HAP-1 (cell line): ENCODE data around the gene MTG2.

Source experiments
- DNase-seq, 2 experiments: peaks; one replicate each; pipeline ENCODE4 v3.0.0-alpha.2; 2016 to 2020; ENCODE audit warnings: low spot score in 2 of 2
- H3K27me3 ChIP-seq: fragments of 250-450 bp; sonication (Bioruptor Pico); 2 replicates; pipeline ENCODE4 v1.5.1; 2020; ENCODE audit warnings: low read depth, mild to moderate bottlenecking, moderate library complexity
- H3K36me3 ChIP-seq: fragments of 250-450 bp; sonication (Bioruptor Pico); replicated peaks from 2 replicates; pipeline ENCODE4 v1.5.1; 2020; ENCODE audit warnings: mild to moderate bottlenecking
- H3K4me1 ChIP-seq: fragments of 250-450 bp; sonication (Bioruptor Pico); 2 replicates; pipeline ENCODE4 v1.5.1; 2020; ENCODE audit warnings: mild to moderate bottlenecking
- H3K4me3 ChIP-seq: fragments of 250-450 bp; sonication (Bioruptor Pico); 2 replicates; pipeline ENCODE4 v1.5.1; 2020; ENCODE audit warnings: mild to moderate bottlenecking, moderate library complexity
- H3K9me3 ChIP-seq: fragments of 250-450 bp; sonication (Bioruptor Pico); 2 replicates; pipeline ENCODE4 v1.5.1; 2020; ENCODE audit warnings: mild to moderate bottlenecking, moderate library complexity
- in situ Hi-C: fragments of 300-500 bp; cut with MboI; formaldehyde crosslinking; loops from 3 replicates; pipeline ENCODE4 v1.14.3; 2020; ENCODE audit warnings: low sequenced_read_pairs, inconsistent platforms, mixed read lengths

Gene MTG2

GRCh38 chr20:62234339-62234738, 51.5 kb downstream of the MTG2 start:
- DNase-seq, result no peak
- Histone ChIP-seq H3K27me3 (no peaks in the 10 kb centered on the region), H3K4me1 (peaks cover 6% of the 10 kb centered on the region; the same call in 1 of the 2 replicates), H3K4me3 (no peak overlapping the region), H3K9me3 (no peaks in the 10 kb centered on the region), H3K36me3 (no peaks in the 10 kb centered on the region)
- in situ Hi-C loops, result no loop called here

DNA sequence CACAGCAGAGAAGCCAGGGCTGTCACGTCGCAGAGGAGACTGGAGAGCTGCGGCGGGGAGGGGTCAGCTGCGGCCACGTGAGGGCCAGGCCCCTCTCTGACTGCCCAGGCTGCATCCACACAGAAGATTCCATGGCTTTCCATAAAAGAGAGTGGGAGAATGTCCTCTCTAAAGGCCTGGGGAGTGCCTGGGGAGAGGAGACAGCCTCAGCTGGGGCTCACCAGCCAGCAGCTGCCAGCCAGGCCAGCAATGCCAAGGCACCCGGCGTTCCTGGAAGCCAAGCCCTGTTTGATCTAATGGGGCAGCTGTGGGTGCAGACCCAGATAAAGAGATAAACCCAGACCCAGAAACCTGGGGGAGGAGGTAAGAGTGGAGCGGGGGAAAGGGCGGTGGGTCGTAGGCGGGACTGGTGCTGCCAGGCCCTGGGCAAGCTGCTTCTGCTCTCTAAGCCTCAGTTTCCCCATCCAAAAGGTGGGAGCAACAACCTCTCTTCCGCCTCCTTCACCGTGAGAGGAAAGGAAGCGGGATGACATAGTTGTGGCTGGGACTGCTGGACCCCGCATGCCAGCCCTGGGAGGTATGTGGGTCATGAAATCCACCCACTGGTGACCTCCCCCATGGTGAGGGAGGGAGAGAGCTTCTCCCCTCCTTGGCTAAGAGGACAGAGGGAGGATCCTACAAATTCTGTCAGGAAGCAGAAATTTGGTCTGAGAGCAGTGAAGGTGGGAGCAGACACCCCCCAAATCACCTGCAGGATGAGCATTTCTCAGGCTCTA, 52.4 kb downstream of the MTG2 start:
- DNase-seq, result no peak
- H3K9me3 ChIP-seq, result no peaks in the 10 kb centered on the region
- H3K4me1 ChIP-seq, result peaks cover 13% of the 10 kb centered on the region
- H3K36me3 ChIP-seq, result no peaks in the 10 kb centered on the region
- no peaks in the 10 kb centered on the region for H3K27me3 ChIP-seq
- in situ Hi-C loops, result no loop called here
- H3K4me3 ChIP-seq, result no peak overlapping the region

- Histone ChIP-seq H3K36me3 (no peaks in the 10 kb centered on the region), H3K4me1 (peaks cover 13% of the 10 kb centered on the region), H3K27me3 (no peaks in the 10 kb centered on the region), H3K4me3 (no peak overlapping the region), H3K9me3 (no peaks in the 10 kb centered on the region)
- DNase-seq, result no peak
- in situ Hi-C loops, result no loop called here
Measured at GRCh38 chr20:62235777-62236157, 52.9 kb downstream of the MTG2 start.

DNA sequence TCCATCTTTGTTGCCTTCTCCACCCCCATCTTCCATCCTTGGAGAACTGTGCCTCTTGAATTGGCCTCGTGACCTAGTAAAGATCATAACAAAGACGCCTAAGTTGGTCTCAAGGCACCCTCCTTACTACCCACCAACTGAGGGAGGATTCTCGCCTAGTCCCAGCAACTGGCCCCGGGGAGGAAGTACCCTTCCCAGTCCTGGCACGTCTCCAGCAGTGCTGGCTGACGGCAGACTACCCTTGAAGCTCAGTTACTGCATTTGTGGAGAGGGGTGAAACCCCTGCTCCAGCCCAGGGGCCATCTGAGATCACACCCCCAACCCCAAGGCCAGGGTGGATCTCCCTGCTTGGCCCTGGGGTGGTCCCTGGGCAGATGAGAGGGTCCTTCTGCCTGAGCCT, 53.4 kb downstream of the MTG2 start:
- no peak overlapping the region for H3K4me3 ChIP-seq
- no peaks in the 10 kb centered on the region for H3K9me3 ChIP-seq
- H3K36me3 ChIP-seq, result no peaks in the 10 kb centered on the region
- no peaks in the 10 kb centered on the region for H3K27me3 ChIP-seq
- H3K4me1 ChIP-seq, result peaks cover 13% of the 10 kb centered on the region
- in situ Hi-C loops, result no loop called here
- DNase-seq, result no peak

- in situ Hi-C loops, result no loop called here
- peak; percentile 62 to 75 for DNase-seq
- no peaks in the 10 kb centered on the region for H3K9me3 ChIP-seq
- no peak overlapping the region for H3K4me3 ChIP-seq
- H3K36me3 ChIP-seq, result peaks cover 4% of the 10 kb centered on the region
- no peaks in the 10 kb centered on the region for H3K27me3 ChIP-seq
- peaks cover 13% of the 10 kb centered on the region for H3K4me1 ChIP-seq
Measured at GRCh38 chr20:62236766-62237513, 54.1 kb downstream of the MTG2 start.

DNA sequence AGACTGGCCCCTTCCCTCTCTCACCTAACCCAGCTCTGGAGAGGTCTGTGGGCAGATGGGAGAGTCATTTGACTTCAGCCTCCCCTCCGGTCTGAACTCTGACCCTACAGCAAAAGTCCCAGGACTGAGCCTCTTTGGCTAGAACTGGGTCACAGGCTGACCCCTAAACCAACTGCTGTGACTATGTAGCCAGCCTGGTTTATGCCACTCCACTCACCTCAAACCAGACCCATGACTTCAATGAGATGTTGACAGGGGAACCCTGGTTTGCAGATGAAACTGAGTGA, 54.6 kb downstream of the MTG2 start:
- in situ Hi-C loops, result no loop called here
- peaks cover 4% of the 10 kb centered on the region for H3K36me3 ChIP-seq
- H3K9me3 ChIP-seq, result no peaks in the 10 kb centered on the region
- no peak overlapping the region for H3K4me3 ChIP-seq
- H3K27me3 ChIP-seq, result no peaks in the 10 kb centered on the region
- peaks cover 13% of the 10 kb centered on the region for H3K4me1 ChIP-seq
- DNase-seq, result no peak

DNA sequence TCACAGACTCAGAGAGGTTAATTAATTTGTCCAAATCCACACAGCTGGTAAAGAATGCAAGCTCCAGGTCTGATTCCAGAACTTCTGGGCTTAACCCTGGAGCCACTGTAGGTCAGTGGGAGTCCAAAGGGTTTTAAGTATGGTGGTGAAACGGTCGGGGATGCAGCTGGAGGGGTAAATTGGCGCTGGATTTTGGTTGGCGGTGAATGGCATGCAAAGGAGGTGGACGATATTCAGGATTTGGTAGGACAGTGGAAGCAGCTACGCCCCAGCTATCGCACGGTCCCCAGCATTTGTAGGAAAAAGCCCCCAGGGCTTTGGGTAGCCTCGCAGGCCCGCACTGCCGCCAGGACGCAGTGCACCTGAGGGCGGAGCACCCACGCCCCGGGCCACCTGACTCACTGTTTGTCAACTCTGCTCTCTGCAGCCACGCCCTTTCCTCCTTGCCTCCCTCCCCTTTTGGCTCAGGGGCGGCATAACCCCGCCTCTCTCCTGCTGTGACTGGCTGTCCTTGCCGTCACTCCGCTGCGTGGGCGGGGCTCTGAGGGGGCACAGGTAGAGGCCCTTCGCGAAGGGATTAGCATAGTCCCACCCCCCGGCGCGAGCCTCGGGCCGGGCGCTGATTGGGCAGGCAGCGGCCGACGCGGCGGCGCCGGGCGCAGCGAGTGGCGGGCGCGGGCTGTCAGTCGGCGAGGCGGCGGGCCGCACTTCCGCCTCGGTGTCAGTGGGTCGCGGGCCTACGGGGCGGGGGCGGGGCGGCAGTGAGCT, 55.2 kb downstream of the MTG2 start, which contains the start of gene OSBPL2:
TSS of gene OSBPL2 (plus strand) at position 721 of the 768 bp plus-strand sequence. CDS start 17,664 bp downstream, outside the sequence.
- Histone ChIP-seq H3K4me1 (peaks cover 13% of the 10 kb centered on the region), H3K9me3 (no peaks in the 10 kb centered on the region), H3K4me3 (peak within 1 kb of the TSS; percentile 58), H3K36me3 (peaks cover 4% of the 10 kb centered on the region), H3K27me3 (no peaks in the 10 kb centered on the region)
- in situ Hi-C loops, result no loop called here
- DNase-seq, result peak; percentile 93 to 99

DNA sequence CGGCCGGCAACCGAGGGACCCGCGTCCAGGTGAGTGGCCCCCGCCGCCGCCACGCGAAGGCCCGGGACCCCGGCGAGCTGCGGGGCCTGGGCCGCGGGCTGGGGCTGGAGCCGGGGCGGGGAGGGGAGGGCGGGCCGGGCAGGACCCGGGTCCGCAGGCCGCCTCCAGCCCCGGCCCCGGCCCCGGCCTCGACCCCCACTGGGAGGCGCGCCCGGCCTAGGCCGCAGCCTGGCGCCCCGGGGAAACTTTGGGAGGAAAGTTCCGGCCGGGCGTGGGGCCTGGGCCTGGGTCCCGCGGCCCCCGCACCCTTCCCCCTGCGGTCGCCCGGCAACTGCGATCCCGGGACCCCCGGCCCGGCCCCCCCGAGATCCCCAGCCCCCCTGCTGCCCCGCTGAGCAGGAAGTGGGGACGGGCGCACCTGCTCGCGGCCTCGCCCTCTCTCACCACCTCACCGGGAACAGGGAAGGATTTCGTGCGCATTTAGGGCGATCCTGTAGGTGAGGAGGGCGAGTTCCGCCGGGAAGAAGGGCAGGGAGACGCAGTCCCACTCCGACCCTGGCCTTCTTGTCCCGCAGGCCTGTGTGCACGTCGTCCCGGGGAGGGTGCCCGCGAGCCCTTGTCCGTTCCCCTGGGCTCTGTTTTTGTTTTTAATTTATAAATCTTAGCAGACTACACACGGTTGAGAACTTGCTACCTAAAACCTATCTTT, 55.9 kb downstream of the MTG2 start:
- in situ Hi-C loops, result no loop called here
- Histone ChIP-seq H3K27me3 (no peaks in the 10 kb centered on the region), H3K9me3 (no peaks in the 10 kb centered on the region), H3K4me3 (peak overlapping the region; percentile 58), H3K36me3 (peaks cover 4% of the 10 kb centered on the region), H3K4me1 (peaks cover 13% of the 10 kb centered on the region)
- peak in 1 of 2 experiments; percentile 37 for DNase-seq

DNA sequence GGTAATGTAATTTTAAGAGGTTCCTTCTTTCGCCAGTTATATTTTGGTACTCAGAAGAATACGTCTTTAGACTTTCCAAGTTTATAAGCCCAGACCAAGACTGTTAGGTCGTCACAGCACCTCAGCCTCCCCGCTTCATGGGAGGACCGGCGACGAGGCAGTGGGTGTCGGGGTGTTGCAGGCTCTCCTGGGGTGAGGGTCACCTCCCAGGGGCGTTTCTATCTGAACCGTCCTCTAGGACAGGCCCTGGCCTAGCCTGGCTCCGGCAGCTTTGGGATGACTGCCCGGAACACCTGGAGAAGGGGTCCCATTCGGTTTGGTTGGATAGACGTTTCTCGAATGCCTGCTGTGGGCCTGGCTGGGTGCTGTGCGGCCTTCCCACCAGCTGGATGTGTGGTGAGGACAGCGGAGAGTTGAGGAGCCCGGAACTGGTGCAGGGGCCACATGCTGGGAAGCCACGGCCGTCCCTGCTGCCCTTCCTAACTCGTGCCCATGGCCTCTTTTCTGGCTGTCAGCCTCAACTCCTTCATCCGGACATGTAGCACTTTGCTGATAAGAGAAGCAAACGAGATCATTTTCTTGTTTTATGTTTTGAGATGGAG, 56.6 kb downstream of the MTG2 start:
- Histone ChIP-seq H3K4me1 (peaks cover 13% of the 10 kb centered on the region), H3K27me3 (no peaks in the 10 kb centered on the region), H3K4me3 (peak overlapping the region; percentile 58), H3K9me3 (no peaks in the 10 kb centered on the region), H3K36me3 (peaks cover 4% of the 10 kb centered on the region)
- in situ Hi-C loops, result no loop called here
- DNase-seq, result no peak

GRCh38 chr20:62240020-62240685, 57.3 kb downstream of the MTG2 start:
- peak overlapping the region; percentile 58 for H3K4me3 ChIP-seq
- H3K27me3 ChIP-seq, result no peaks in the 10 kb centered on the region
- no peaks in the 10 kb centered on the region for H3K9me3 ChIP-seq
- peaks cover 4% of the 10 kb centered on the region for H3K36me3 ChIP-seq
- in situ Hi-C loops, result no loop called here
- DNase-seq, result no peak
- peaks cover 13% of the 10 kb centered on the region for H3K4me1 ChIP-seq

GRCh38 chr20:62241506-62241905, 58.7 kb downstream of the MTG2 start:
- no peaks in the 10 kb centered on the region for H3K27me3 ChIP-seq
- no peak overlapping the region for H3K4me3 ChIP-seq
- no peaks in the 10 kb centered on the region for H3K9me3 ChIP-seq
- H3K36me3 ChIP-seq, result peaks cover 4% of the 10 kb centered on the region
- peaks cover 13% of the 10 kb centered on the region for H3K4me1 ChIP-seq
- in situ Hi-C loops, result no loop called here
- no peak for DNase-seq

GRCh38 chr20:62242176-62242575, 59.3 kb downstream of the MTG2 start:
- H3K27me3 ChIP-seq, result no peaks in the 10 kb centered on the region
- no peak for DNase-seq
- in situ Hi-C loops, result no loop called here
- H3K36me3 ChIP-seq, result peaks cover 4% of the 10 kb centered on the region
- peaks cover 13% of the 10 kb centered on the region for H3K4me1 ChIP-seq
- H3K9me3 ChIP-seq, result no peaks in the 10 kb centered on the region
- H3K4me3 ChIP-seq, result no peak overlapping the region

DNA sequence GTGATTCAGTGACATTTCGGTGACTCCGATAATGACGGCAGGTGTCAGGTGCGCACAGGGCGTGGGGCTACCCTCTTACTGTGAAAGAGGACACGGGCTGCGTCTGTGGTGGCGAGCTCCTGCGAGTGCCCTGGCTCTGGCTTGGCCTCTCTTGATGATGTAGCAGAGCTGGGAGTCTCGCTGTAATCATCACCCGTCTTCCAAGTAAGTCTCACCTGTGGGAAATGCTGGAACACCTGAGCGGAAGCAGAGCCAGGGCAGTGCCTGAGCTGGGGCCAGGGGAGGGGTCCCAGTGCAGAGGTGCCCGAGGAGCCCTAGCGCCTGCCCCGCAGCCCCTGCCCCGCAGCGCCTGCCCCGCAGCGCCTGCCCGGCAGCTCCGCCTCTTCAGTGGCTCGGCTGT, 60.3 kb downstream of the MTG2 start:
- Histone ChIP-seq H3K36me3 (peaks cover 4% of the 10 kb centered on the region), H3K4me3 (no peak overlapping the region), H3K27me3 (no peaks in the 10 kb centered on the region), H3K4me1 (peaks cover 10% of the 10 kb centered on the region), H3K9me3 (no peaks in the 10 kb centered on the region)
- no peak for DNase-seq
- in situ Hi-C loops, result no loop called here
